ENCODE data around the gene ZNF841. TPM values are rescaled to one million over a fixed set of nuclear protein-coding genes. Genes with fewer than 3 reads are reported as not detected.
A peak's percentile ranks its signal among the peaks of the same experiment; 100 is the strongest.

The ZNF841 gene
- total and polyA plus RNA-seq, 9 of the 15 experiments (the other 6 are each of a cell fraction or from before 2014, with no cell fraction given), result 3.1 to 17.1 (median 11.0) TPM

DNA sequence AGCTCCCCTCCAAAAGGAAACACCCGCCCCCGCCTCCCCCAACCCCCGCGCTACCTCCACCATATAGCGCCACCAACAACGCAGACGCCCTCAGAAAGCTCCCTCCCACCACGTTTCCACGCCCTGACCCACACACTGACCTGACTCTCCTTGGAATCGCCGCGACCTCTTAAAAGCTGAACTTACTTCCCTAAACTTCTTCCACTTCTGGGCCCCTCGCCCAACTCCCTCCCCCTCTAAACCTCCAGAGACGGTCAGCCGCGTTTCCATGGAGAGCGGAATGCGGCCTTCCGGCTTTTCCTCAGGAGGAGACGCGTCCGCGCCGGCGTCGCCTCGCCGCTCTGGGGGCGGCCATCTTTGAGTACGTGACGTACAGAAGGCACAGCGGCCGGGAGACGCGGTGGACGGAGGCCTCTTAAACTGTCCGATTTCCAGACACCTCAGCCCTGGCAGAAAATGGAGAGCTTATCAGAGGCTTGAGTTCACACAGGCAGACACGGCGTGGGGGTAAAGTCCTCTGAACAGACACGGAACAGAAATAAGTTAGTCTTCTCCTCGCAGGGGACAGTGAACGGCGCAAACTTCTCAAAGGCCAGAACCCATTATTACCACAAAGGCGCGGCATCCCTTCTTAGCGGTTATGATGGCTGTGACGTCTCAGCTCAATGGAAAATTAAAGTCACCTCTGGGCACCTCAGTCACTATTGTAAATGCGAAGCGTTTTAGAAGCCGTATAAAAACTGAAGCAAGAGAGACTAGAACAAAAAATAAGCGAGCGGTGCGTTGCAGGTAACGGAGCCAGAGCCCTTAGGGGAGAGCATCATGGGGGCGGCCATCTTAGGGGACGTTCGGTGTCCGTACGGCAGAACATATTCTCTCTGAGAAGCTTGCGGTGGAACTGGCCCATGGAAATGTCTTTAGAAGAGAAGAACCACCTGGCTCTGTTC, 46.7 kb downstream of the ZNF841 start, which contains the start of gene ZNF432 (continued):
- peak; percentile 57; the same call in 1 of the 2 replicates for TF ChIP-seq ZNF511 (CRISPR knock-in tag; IDR thresholded peaks at IDR 0.05)
- no peak for TF ChIP-seq FOXA1 (IDR thresholded peaks at IDR 0.05; ENCODE audit: borderline replicate concordance)
- TF ChIP-seq, protein P1, sequence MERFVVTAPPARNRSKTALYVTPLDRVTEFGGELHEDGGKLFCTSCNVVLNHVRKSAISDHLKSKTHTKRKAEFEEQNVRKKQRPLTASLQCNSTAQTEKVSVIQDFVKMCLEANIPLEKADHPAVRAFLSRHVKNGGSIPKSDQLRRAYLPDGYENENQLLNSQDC (CRISPR knock-in tag; IDR thresholded peaks at IDR 0.05), result no peak
- no peak for TF ChIP-seq IFI16 (CRISPR knock-in tag; IDR thresholded peaks at IDR 0.05)
- TF ChIP-seq CREB1 (IDR thresholded peaks at IDR 0.05), result peak; percentile 80
- peak; percentile 87 for TF ChIP-seq CREB1 (CRISPR knock-in tag; IDR thresholded peaks at IDR 0.05)
- TF ChIP-seq ZNF277 (CRISPR knock-in tag; IDR thresholded peaks at IDR 0.05; ENCODE audit: borderline replicate concordance), result no peak
- peak; percentile 80 to 84 for TF ChIP-seq NRF1 (conservative IDR thresholded peaks at IDR 0.05 in 1 of 2, IDR thresholded peaks at IDR 0.05 in 1 of 2)
- peak; percentile 39; the same call in 1 of the 2 replicates for TF ChIP-seq MTA3 (IDR thresholded peaks at IDR 0.05; ENCODE audit: borderline replicate concordance)
- TF ChIP-seq, protein P2, sequence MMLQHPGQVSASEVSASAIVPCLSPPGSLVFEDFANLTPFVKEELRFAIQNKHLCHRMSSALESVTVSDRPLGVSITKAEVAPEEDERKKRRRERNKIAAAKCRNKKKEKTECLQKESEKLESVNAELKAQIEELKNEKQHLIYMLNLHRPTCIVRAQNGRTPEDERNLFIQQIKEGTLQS (IDR thresholded peaks at IDR 0.05), result no peak
- TF ChIP-seq, protein P2 (CRISPR knock-in tag; conservative IDR thresholded peaks at IDR 0.05), result no peak
- TF ChIP-seq GTF2B (IDR thresholded peaks at IDR 0.05; ENCODE audit: extremely low read depth, insufficient read length), result no peak
- no peak for TF ChIP-seq GATAD2A (IDR thresholded peaks at IDR 0.05)
- TF ChIP-seq MLLT1 (IDR thresholded peaks at IDR 0.05), result peak in 1 of 2 experiments; percentile 52; a peak in 1 of 4 replicates
- peak; percentile 58; the same call in 1 of the 2 replicates for TF ChIP-seq NCOA6 (IDR thresholded peaks at IDR 0.05)
- TF ChIP-seq SMAD4 (CRISPR knock-in tag; conservative IDR thresholded peaks at IDR 0.05), result 0 out of 2 replicates have a peak, but pooled peaks have one; percentile 19
- 0 out of 2 replicates have a peak, but pooled peaks have one; percentile 4 for TF ChIP-seq SOX6 (IDR thresholded peaks at IDR 0.05)
- 0 out of 2 replicates have a peak, but pooled peaks have one; percentile 24 for TF ChIP-seq NBN (IDR thresholded peaks at IDR 0.05; ENCODE audit: low read depth)
- no peak for TF ChIP-seq CCAR2 (IDR thresholded peaks at IDR 0.05; ENCODE audit: low read depth, low read length)
